Suprapubic skin (tissue), 3 donors: Measurements from ENCODE around the gene PCDH15.

Experiments used
- EP300 ChIP-seq: sonication (generic); formaldehyde crosslinking; IDR thresholded peaks from one replicate; pipeline ENCODE4 v1.6.1; 2017; ENCODE audit warnings: antibody characterized with exemption
- POLR2A ChIP-seq, 2 donors: fragments of 450-650 bp; IDR thresholded peaks; one replicate each; pipeline ENCODE4 v1.6.1; 2017; ENCODE audit warnings: antibody characterized with exemption in 2 of 2, mild to moderate bottlenecking in 2 of 2, moderate library complexity in 2 of 2
- TF ChIP-seq, protein P1 (sequence below), 2 donors: fragments of 200-600 bp in 1 of 2; fragments of 450-650 bp in 1 of 2; sonication (generic) in 1 of 2; IDR thresholded peaks; one replicate each; pipeline ENCODE4 v1.5.1; 2016 to 2019; ENCODE audit warnings: antibody characterized with exemption in 2 of 2, mild to moderate bottlenecking in 1 of 2, moderate library complexity in 1 of 2

DNA sequence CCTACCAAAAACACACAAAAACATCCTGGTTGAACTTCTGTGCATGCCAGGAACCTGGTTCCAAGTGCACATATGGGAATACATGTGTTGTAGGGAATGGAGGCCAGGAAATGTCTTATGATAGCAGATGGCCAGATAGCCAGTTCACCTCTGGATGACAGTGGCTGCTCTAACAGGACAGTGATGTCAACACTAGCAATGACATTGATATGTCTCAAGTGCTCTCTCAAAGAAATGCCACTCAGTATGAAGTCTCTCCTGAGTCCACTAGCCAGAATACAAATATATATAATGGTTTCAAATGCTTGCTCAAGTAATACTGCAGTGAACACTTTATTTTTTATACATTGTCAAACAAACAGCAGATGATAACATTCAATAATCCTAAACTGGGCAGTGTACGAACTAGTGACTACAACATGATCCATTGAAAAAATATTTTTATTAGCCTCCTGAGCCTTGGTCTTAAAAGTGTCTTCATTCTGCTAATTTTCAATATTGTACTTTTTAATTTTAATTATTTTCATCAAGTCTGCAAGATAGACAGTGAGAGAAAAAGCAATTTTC lies 26.0 kb upstream of the PCDH15 start:
- TF ChIP-seq POLR2A (IDR thresholded peaks at IDR 0.05): no peak
- TF ChIP-seq, protein P1, sequence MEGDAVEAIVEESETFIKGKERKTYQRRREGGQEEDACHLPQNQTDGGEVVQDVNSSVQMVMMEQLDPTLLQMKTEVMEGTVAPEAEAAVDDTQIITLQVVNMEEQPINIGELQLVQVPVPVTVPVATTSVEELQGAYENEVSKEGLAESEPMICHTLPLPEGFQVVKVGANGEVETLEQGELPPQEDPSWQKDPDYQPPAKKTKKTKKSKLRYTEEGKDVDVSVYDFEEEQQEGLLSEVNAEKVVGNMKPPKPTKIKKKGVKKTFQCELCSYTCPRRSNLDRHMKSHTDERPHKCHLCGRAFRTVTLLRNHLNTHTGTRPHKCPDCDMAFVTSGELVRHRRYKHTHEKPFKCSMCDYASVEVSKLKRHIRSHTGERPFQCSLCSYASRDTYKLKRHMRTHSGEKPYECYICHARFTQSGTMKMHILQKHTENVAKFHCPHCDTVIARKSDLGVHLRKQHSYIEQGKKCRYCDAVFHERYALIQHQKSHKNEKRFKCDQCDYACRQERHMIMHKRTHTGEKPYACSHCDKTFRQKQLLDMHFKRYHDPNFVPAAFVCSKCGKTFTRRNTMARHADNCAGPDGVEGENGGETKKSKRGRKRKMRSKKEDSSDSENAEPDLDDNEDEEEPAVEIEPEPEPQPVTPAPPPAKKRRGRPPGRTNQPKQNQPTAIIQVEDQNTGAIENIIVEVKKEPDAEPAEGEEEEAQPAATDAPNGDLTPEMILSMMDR (IDR thresholded peaks at IDR 0.05): no peak
- TF ChIP-seq EP300: no peak
